OCI-LY1 (cell line): ENCODE results near the gene SNX5.

Experiments
- CTCF ChIP-seq: fragments of 200-600 bp; sonication (generic), shearing (Covaris generic); IDR thresholded peaks from 2 replicates; pipeline ENCODE4 v1.5.1; 2017; ENCODE audit warnings: mild to moderate bottlenecking, antibody characterized with exemption, low read length, moderate library complexity, mixed read lengths
- EZH2 ChIP-seq: fragments of 200-600 bp; sonication (generic), shearing (Covaris generic); IDR thresholded peaks from 2 replicates; pipeline ENCODE4 v1.8.0; 2017; ENCODE audit warnings: borderline replicate concordance, mixed run types, mild to moderate bottlenecking, antibody characterized with exemption, low read length, moderate library complexity, mixed read lengths

GRCh38 chr20:17963114-17963897 lies 5.3 kb downstream of the SNX5 start:
- TF ChIP-seq EZH2 (no peak), CTCF (no peak)
